ENCODE measurements around the gene CNKSR3. TPM values are rescaled to one million over a fixed set of nuclear protein-coding genes. Genes with fewer than 3 reads are reported as not detected.

The CNKSR3 gene
- total RNA-seq, 2 donors from 2014 or later: 9.3 to 13.2 TPM

DNA sequence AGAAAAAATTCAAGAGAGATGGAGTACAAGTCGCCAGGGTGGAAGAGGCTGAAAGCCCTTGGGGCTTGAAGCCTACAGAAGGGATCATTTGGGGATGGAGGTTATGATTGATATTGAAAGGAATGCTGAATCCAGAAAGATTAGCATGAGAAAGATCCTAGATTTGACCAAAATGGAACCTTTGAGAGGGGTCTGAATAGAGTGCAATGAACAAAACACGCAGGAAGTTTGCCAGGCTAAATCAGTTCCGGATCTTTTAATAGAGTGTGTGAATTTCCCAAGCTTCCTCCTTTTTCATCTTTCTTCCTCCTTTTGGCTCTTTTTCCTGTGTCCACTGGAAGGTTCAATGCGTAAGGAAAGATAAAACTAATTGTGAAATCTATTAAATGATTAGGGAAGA lies 169.1 kb downstream of the CNKSR3 start:
- intact Hi-C loops (cut with DNase I): no loop called here
- DNase-seq: no peak
- H3K27ac ChIP-seq: no peak overlapping the region
- no peak overlapping the region for H3K4me3 ChIP-seq
- H3K27me3 ChIP-seq: no peaks in the 10 kb centered on the region
- no peak for TF ChIP-seq POLR2A (IDR thresholded peaks at IDR 0.05)
- TF ChIP-seq, protein P1, sequence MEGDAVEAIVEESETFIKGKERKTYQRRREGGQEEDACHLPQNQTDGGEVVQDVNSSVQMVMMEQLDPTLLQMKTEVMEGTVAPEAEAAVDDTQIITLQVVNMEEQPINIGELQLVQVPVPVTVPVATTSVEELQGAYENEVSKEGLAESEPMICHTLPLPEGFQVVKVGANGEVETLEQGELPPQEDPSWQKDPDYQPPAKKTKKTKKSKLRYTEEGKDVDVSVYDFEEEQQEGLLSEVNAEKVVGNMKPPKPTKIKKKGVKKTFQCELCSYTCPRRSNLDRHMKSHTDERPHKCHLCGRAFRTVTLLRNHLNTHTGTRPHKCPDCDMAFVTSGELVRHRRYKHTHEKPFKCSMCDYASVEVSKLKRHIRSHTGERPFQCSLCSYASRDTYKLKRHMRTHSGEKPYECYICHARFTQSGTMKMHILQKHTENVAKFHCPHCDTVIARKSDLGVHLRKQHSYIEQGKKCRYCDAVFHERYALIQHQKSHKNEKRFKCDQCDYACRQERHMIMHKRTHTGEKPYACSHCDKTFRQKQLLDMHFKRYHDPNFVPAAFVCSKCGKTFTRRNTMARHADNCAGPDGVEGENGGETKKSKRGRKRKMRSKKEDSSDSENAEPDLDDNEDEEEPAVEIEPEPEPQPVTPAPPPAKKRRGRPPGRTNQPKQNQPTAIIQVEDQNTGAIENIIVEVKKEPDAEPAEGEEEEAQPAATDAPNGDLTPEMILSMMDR (IDR thresholded peaks at IDR 0.05): no peak
- peaks cover 10% of the 10 kb centered on the region for H3K4me1 ChIP-seq
- no peak for ATAC-seq
- no peaks in the 10 kb centered on the region for H3K36me3 ChIP-seq (replicated peaks in 1 of 2; ENCODE audit: insufficient read depth in 1 of 2, low read depth in 2 of 2)
- H3K9me3 ChIP-seq: no peaks in the 10 kb centered on the region
- 65 to 83% methylated on average over 4 of the region's 4 CpGs for WGBS, 2 donors

Small RNA genes lying within 50 kb of the gene (small RNA-seq; reads per million reads assigned to genes)
- gene AL357075.2: not detected

Other genes with a start within 250 kb of the CNKSR3 start
- 1 to 10 TPM; 3.0 to 5.7 TPM for gene IPCEF1, start 153.9 kb downstream of the CNKSR3 start, total RNA-seq
- 10 to 100 TPM; 23.6 to 24.1 TPM for gene SCAF8, start 222.7 kb upstream of the CNKSR3 start, total RNA-seq

Measured in body of pancreas (tissue), 4 donors.